T-helper 1 cell treated with Interleukin-12 subunit alpha and Interleukin-12 subunit beta and Interleukin-4 antibody, amounts not matched to agents 30 ng/mL and 1 ng/mL, for 36 hours (primary cell): Measurements from ENCODE around the gene SLC7A10. TPM values are rescaled to one million over a fixed set of nuclear protein-coding genes. Genes with fewer than 3 reads are reported as not detected.

ENCODE experiments used
- intact Hi-C: fragments of 100-400 bp; cut with micrococcal nuclease; formaldehyde crosslinking; loops from one replicate; pipeline ENCODE4 v1.15.1; 2024
- total RNA-seq: library from RNA; stranded (reverse); gene quantifications from 2 replicates; pipeline ENCODE4 v1.2.3, GENCODE V29; 2022

Gene SLC7A10
- total RNA-seq, 1 donor from 2014 or later = not detected

- intact Hi-C loops = no loop called here
Observed at GRCh38 chr19:33255781-33256180, 30.1 kb upstream of the SLC7A10 start.

GRCh38 chr19:33254245-33254824 lies 28.7 kb upstream of the SLC7A10 start:
- intact Hi-C loops = no loop called here

GRCh38 chr19:33252971-33253370 lies 27.3 kb upstream of the SLC7A10 start:
- intact Hi-C loops = no loop called here

DNA sequence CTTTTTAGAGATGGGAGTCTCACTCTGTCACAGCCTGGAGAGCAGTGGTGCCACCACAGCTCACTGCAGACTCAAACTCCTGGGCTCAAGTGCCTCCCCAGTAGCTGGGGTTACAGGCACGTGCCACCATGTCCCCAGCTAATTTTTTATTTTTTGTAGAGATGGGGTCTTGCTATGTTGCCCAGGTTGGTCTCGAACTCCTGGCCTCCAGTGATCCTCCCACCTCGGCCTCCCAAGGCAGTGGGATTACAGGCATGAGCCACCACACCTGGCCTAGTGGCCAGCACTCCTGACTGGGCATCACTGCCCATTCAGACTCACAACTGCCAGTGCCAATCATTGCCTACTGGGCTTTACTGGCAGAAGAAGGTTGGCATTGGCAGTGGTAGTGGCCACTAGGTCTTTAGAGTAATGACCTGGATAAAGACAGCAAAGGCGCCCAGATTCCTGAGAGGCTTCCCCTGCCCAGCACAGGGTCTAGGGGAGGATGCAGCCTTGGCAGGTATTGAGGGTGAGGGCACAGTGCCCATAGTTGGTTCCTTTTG lies 26.8 kb upstream of the SLC7A10 start:
- intact Hi-C loops = no loop called here

DNA sequence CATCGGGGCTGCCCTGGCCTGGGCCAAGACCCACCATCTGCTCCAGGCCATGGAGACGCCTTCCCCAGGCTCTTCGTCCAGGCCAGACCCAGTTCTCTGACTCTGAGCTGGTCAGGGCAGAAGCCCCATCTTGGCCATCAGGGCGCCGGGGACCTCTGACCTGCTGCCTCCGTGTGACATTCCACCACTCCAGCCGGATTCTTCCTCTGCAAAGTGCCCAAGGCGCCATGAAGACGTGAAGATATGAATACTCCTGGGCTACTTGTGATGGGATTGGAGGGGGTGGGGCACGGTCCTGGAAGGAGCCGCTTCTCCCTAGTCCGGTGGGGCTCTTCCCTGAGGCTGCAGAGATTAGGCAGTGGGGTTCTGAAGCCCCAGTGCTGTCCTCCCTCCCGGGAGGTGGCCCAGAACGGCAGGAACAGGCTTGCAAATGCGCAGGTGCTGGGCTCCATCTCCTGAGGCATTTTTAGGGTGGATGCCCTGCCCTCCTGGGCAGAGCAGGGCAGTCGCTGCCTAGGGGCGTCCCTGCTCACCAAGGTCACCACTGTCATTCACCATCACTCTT lies 26.0 kb upstream of the SLC7A10 start:
- intact Hi-C loops = no loop called here

DNA sequence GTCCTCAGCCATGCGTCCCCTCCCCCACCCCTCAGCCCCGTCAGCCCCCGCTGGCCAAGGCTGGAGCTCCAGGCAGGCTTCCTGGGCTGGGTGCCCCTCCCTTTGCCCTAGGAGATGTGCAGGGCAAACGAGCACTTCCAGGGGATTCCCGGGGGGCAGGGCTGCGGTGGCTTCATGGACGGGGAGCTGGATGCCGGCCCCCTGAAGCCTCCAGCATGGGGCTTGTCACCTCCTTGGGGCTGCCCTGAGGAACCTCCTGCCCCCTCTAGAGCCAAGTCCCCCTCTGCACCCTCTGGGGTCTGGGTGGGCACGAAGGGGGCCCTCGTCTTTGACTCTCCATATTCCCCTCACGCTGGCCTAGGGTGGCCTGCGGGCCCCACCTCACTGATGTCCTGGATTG lies 25.4 kb upstream of the SLC7A10 start:
- intact Hi-C loops = no loop called here

DNA sequence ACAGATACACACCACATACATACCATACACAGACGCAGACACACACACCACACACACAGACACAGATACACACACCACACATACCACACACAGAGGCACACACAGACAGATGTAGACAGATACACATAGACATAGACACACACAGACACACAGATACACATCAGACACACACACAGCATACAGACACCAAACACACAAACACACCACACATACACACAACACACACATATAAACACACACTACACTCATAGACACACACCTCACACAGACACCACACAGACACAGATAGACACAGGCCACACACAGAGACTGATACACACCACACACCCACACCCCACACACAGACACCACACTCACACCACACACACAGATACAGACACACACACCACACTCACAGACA lies 24.9 kb upstream of the SLC7A10 start:
- intact Hi-C loops = no loop called here

- intact Hi-C loops = no loop called here
Observed at GRCh38 chr19:33249740-33250366, 24.2 kb upstream of the SLC7A10 start.

DNA sequence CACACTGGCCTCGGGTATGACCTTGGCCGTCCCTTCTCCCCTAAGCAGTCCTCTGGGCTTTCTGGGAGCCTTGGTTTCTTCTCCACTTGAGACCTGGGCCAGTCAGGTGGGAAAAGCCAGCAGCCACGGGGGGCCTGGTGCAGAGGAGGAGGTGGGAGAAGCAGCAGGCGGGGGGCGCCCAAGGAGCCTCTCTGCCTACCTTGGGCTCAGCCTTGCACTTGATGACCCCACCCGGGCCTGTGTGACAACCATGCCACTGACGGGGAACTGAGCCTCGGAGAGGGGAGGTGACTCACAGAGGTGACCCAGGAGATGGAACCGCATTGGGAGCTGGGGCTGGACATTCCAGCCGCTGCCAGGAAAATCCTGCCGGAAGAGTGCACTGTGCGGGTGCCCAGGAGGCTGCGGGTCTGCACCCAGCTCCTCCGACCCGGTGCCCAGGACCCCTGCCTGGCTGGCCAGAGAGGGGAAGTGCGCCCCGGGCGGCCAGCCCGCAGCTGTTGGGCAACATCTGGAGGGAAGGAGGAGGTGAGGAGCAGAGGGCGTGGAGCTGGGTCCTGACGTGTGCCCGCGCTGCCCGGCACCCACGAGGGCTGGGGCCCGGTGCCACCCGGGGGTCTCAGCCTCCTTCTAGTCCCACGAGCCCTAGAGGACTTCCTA lies 23.4 kb upstream of the SLC7A10 start:
- intact Hi-C loops = no loop called here

- intact Hi-C loops = no loop called here
Observed at GRCh38 chr19:33248553-33248953, 22.9 kb upstream of the SLC7A10 start.

DNA sequence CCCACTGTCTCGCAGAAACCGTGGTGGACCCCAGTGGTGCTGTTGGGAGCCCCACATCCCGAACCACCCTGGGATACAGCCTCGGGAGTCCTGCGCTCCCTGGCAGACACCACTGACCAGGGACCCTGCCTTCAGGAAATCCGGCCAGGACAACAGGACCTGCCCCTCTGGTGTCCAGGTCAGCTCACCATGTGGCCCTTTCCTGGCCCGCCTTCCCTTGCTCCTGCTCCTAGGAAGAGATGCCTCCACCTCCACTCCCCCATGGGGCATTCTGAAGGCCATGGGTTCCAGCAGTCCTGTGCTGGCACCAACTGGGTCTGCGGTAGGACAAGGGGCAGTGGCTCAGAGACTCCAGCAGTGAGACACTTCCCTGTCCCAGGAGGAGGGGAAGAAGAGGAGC lies 22.5 kb upstream of the SLC7A10 start:
- intact Hi-C loops = no loop called here

- intact Hi-C loops = no loop called here
Observed at GRCh38 chr19:33247441-33247819, 21.8 kb upstream of the SLC7A10 start.

DNA sequence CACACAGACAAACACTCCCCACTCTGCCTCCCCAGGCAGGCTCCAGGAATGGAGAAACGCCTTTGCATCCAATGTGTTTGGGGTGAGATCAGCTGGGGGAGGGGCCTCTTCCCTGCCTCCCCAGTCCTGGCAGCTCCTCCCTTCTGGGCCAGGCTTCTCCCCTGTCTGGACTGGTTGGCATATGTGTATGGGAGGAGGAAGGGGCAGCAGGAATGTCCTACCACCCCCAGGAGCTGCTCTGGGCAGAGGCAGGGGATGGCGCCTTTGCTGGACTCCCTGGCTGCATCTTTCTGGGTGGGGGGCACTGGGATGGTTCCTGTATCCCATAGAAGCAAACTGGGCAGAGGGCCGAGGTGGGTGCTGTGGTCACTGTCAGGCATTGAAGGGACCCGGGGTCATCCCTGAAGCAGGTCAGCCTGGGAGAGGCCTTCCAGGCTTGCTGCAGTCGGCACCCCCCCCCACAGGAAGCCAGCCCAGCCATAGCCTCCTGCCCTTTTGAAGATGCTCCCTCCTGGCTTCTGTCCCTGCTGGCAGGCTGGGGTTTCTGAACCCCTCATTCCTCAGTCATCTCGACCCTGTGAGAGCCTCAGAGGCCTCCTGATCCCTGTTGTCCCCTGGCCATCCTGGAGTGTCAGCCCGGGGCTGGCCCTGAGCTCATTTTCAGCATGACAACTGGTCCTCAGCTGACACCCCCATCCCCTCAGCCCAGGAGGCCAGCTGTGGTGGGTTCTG lies 21.2 kb upstream of the SLC7A10 start:
- intact Hi-C loops = no loop called here

DNA sequence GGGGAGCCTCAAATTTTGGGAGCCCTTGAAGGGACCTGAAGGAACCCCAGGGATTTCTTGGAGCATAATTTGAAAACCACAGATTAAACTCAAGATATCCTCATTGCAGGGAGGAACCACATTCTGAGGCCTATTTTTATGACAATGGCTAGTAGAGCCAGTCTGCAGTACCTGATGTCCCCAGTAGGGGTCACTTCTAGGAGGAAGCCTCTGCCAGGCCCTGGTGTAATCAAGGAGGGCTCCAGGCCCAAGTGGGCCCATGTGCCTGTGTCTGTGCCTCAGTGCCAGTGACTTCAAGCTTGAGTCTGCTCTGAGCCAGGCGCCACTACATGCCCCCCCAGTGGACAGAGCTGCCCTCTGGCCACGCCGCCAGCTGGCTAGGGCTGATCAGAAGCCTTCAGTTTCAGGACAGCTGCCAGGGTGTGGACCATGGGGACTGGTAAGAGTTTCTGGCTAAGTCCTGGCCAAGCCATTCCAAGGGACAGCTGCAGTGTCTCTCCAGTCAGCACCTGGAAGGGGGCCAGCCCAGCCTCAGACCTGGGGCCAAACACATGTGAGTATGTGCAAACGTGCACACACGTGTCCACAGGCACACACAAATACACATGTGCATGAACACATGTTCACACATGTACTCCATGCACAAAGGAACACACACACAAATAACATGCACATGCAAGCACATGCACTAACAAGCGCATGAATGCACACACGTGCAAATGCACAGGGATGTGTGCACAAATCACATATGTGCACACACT lies 20.5 kb upstream of the SLC7A10 start:
- intact Hi-C loops = no loop called here

DNA sequence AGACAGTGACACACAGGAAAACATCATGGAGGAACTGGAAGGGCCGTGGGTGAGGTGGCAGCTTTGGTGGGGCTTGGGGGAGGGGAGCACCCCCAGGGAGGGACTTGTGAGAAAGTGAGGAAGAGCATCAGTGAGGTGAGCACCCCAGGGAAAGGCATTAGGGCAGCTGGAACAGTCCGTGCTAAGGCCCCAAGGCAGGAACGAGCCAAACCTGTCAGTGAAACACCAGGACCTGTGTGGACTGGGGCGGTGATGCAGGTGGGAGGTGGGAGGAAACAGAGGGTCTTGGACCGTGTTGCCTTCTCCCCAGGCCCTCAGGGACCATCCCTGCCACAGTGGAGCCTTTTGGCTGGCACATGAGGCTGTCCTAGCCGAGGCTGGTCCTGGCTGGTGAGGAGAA lies 17.3 kb upstream of the SLC7A10 start:
- intact Hi-C loops = no loop called here

- intact Hi-C loops = no loop called here
Observed at GRCh38 chr19:33242131-33242530, 16.5 kb upstream of the SLC7A10 start.

DNA sequence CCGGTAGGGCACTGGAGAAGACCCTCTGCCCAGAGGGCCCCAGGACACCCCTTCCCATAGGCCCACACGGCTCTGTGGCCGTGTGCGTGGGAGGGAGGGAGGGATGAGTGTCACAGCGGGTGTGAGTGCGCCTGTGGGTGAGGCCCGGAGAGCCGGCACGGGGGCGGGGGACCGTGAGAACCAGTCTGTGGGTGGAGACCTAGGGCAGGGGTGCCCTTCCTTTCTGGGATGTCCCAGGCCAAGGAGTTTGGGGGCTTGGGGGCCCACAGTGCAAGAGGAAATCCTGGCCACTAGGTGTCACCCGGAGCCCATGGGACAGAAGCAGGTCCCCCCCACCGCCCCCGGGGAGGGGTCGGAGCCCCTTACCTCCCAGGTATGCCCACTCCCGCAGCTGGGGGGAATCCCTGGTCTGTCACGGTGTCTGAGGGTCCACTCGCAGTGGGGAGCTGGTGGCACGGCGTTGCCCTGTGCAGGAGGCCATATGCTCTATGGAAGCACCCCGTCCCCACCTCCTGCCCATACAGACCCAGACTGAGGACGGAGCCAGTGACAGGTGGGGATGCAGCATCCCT lies 16.0 kb upstream of the SLC7A10 start:
- intact Hi-C loops = no loop called here

DNA sequence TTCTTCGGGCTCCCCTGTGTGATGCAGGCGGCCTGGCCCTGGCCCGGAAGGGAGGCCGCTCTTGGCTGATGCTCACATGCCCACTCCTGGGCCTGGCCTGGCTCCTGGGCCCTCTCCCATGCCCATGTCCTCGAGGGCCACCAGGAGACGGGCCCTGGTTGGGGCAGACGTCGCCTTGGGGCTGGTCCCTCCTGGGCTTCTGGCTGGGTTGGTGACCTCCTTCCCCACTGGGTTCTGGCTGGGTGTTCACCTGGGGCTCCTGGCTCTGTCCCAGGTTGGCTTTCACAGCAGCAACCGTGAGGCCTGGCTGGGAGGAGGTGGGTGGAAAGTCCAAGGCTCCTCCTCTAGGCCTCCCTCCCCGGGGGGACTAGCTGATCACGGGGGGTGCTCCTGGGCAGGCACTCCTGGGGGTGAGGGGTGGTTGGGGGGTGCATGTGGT lies 15.5 kb upstream of the SLC7A10 start:
- intact Hi-C loops = no loop called here

DNA sequence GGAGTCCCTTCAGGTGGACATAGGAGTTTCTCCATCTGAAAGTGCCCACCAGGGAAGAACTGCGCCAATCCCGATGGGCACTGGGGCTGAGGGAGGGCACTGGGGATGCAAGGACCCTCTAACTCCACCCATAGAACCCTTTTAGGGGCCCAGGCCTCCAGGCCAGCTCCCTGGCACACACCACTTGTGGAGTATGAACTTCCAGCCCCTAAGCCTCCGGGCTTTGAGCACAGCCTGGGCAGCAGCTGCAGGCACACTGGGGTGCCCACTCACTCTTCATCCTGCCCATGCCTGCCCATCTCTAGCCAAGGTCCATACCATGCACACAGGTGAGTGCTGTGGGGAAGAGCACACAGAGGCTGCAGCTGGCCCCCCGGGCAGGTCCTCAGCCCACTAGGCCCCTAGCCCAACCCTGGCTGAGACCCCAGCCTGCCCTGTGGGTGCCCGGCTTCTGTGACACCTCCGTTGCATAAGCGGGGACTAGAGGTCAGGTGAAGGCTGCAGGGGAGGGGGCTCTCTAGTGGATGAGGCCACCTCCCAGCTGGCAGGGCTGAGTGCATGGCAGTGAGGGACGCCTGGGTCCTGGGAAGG lies 14.6 kb upstream of the SLC7A10 start:
- intact Hi-C loops = no loop called here
